ENCODE results near the gene KRTAP4-1.
"Not testable (repeated sequence)": the region's sequence is repeated elsewhere in the genome, so short reads cannot be mapped to it uniquely, and the experiment has no call there.

Gene KRTAP4-1

DNA sequence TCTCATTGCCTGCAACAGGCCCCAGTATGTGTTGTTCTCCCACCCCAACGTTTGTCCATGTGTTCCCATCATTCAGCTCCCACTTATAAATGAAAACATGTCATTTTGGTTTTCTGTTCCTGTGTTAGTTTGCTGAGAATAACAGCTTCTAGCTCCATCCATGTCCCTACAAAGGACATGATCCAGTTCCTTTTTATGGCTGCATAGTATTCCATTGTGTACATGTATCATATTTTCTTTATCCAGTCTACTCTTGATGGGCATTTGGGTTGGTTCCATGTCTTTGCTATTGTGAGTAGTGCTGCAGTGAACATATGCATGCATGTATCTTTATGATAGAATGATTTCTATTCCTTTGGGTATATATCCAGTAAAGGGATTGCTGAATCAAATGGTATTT is 31.0 kb upstream of the KRTAP4-1 start:
- TF ChIP-seq, protein P1, sequence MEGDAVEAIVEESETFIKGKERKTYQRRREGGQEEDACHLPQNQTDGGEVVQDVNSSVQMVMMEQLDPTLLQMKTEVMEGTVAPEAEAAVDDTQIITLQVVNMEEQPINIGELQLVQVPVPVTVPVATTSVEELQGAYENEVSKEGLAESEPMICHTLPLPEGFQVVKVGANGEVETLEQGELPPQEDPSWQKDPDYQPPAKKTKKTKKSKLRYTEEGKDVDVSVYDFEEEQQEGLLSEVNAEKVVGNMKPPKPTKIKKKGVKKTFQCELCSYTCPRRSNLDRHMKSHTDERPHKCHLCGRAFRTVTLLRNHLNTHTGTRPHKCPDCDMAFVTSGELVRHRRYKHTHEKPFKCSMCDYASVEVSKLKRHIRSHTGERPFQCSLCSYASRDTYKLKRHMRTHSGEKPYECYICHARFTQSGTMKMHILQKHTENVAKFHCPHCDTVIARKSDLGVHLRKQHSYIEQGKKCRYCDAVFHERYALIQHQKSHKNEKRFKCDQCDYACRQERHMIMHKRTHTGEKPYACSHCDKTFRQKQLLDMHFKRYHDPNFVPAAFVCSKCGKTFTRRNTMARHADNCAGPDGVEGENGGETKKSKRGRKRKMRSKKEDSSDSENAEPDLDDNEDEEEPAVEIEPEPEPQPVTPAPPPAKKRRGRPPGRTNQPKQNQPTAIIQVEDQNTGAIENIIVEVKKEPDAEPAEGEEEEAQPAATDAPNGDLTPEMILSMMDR (IDR thresholded peaks at IDR 0.05; ENCODE audit: low read depth, low read length, missing control alignments), result no peak
- DNase-seq (ENCODE audit: low read depth), result no peak
- in situ Hi-C loops (cut with HindIII; ENCODE audit: low sequenced_read_pairs), result no loop called here
- no peak overlapping the region for H3K4me3 ChIP-seq (ENCODE audit: low read depth, low read length)

DNA sequence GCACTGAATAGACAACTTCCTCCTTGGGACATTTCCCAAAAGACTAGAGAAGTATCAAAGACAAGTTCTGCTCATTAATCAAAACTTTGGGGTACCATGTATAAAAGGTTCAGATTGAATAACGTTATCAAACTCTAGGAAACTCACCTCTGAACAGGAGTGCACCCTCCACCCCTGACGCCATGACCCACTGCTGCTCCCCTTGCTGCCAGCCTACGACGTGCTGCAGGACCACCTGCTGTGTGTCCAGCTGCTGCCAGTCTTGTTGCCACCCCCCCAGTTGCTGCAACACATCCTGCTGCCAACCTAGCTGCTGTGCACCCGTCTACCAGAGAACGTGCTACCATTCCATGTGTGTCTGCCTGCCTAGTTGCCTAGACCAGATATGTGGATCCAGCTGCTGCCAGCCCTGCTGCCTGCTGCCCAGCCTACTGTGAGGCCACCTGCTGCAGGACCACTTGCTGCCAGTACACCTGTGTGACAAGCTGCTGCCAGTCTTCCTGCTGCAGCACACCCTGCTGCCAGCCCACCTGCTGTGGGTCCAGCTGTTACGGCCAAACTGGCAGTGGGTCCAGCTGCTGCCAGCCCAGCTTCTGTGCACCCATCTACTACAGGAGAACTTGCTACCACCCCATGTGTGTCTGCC is 27.9 kb upstream of the KRTAP4-1 start:
- in situ Hi-C loops (cut with HindIII; ENCODE audit: low sequenced_read_pairs), result no loop called here
- no peak overlapping the region for H3K4me3 ChIP-seq (ENCODE audit: low read depth, low read length)
- no peak for DNase-seq (ENCODE audit: low read depth)
- TF ChIP-seq, protein P1 (IDR thresholded peaks at IDR 0.05; ENCODE audit: low read depth, low read length, missing control alignments), result no peak

DNA sequence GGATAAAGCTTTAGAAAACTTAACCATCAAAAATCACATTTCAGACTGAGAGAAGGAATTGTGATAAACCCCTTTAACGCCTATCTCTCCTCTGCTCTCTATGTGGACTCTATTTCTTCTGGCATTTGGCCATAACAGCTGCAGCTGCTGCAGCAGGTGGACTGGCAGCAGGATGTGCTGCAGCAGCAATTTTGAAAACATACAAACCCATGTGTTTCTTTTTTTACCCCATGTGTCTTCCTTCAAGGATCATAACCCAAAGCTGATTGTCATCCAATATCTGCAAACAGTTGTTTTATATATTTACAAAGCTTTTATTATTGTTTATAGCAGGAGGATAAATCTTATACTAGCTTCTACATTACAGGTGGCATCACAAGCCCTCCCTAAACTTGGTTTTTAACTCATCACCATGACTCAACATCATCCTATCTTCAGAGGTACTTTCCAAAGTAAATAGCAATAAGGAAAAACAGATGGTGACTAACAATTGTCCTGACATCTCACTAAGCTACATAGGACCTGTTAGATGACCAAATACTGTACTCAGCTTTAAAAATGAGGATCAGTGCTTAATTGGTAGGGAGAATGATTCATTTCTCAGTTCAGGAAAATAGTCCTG is 27.2 kb upstream of the KRTAP4-1 start:
- no peak overlapping the region for H3K4me3 ChIP-seq (ENCODE audit: low read depth, low read length)
- in situ Hi-C loops (cut with HindIII; ENCODE audit: low sequenced_read_pairs), result no loop called here
- TF ChIP-seq, protein P1 (IDR thresholded peaks at IDR 0.05; ENCODE audit: low read depth, low read length, missing control alignments), result no peak
- DNase-seq (ENCODE audit: low read depth), result no peak

DNA sequence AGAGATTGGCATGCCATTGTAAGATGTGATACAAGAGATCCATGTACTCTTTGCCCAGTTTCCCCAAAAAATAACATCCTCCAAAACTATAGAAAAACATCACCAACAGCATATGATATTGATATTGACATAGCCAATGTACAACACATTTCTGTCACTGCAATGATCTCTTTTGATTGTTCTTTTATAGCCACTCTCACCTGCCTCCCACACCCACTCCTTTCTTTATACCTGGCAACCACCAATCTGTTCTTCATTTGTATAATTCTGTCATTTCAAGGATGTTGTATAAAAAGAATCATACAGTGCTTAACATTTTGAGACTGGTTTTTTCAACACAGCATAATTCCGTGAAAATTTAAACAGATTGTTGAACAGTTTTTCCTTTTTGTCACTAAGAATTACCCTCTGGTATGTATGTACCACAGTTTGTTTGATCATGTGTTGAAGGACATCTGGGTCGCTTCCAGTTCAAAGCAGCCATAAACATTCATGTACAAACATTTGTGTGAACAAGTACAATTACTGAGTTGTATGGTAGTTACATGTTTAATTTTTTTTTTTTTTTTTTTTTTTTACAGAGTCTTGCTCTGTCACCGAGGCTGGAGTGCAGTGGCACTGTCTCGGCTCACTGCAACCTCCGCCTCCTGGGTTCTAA is 14.8 kb upstream of the KRTAP4-1 start:
- in situ Hi-C loops (cut with HindIII; ENCODE audit: low sequenced_read_pairs), result no loop called here
- H3K4me3 ChIP-seq (ENCODE audit: low read depth, low read length), result no peak overlapping the region
- TF ChIP-seq, protein P1 (IDR thresholded peaks at IDR 0.05; ENCODE audit: low read depth, low read length, missing control alignments), result no peak
- no peak for DNase-seq (ENCODE audit: low read depth)

DNA sequence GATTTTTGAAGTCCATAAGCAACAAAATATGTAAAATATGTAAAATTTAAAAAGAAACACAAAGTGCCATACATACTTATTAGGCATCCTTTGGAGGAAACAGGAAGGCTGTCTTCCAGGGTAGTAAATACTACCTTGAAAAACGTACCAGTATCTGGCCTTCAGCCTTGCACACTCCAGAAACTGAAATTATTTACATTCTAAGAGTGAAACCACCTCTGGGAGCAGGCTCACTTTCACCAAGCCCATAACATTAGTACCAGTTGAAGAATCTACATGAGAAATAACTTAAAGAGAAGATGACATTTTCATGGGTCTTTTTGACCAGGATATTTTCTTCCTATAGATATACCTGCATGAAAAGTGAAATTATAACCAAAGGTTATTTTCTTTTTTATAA is 11.4 kb upstream of the KRTAP4-1 start:
- no peak for DNase-seq (ENCODE audit: low read depth)
- in situ Hi-C loops (cut with HindIII; ENCODE audit: low sequenced_read_pairs), result no loop called here
- H3K4me3 ChIP-seq (ENCODE audit: low read depth, low read length), result no peak overlapping the region
- TF ChIP-seq, protein P1 (IDR thresholded peaks at IDR 0.05; ENCODE audit: low read depth, low read length, missing control alignments), result no peak

DNA sequence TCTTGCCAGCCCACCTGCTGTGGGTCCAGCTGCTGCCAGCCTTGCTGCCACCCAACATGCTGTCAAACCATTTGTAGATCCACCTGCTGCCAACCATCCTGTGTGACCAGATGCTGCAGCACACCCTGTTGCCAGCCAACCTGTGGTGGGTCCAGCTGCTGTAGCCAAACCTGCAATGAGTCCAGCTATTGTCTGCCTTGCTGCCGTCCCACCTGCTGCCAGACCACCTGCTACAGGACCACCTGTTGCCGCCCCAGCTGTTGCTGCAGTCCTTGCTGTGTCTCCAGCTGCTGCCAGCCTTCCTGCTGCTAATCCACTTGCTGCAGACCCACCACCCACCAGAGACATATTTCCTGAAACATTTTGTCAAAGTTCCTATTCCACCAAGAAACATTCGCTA is 5.6 kb upstream of the KRTAP4-1 start:
- DNase-seq (ENCODE audit: low read depth), result no peak
- TF ChIP-seq, protein P1 (IDR thresholded peaks at IDR 0.05; ENCODE audit: low read depth, low read length, missing control alignments), result no peak
- in situ Hi-C loops (cut with HindIII; ENCODE audit: low sequenced_read_pairs), result no loop called here
- H3K4me3 ChIP-seq (ENCODE audit: low read depth, low read length), result no peak overlapping the region

DNA sequence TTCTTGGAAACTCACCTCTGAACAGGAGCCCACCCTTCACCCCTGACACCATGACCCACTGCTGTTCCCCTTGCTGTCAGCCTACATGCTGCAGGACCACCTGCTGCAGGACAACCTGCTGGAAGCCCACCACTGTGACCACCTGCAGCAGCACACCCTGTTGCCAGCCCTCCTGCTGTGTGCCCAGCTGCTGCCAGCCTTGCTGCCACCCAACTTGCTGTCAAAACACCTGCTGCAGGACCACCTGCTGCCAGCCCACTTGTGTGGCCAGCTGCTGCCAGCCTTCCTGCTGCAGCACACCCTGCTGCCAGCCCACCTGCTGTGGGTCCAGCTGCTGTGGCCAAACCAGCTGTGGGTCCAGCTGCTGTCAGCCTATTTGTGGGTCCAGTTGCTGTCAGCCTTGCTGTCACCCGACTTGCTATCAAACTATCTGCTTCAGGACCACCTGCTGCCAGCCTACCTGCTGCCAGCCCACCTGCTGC is 5.2 kb upstream of the KRTAP4-1 start, which contains the start of gene KRTAP9-1:
TSS of gene KRTAP9-1 (plus strand) at position 51 of the 482 bp plus-strand sequence. CDS start at position 51, 0 bp downstream.
- DNase-seq (ENCODE audit: low read depth); in situ Hi-C loops (cut with HindIII; ENCODE audit: low sequenced_read_pairs); H3K4me3 ChIP-seq (ENCODE audit: low read depth, low read length): not testable (repeated sequence)
